ENCODE data around the gene CABP7.

- TF ChIP-seq CTCF (IDR thresholded peaks at IDR 0.05) (no peak), POLR2A (IDR thresholded peaks at IDR 0.05) (no peak), EP300 (IDR thresholded peaks at IDR 0.05) (no peak)
These were observed 16.1 kb upstream of the CABP7 start for GRCh38 chr22:29703569-29704195.
